H9 (cell line): ENCODE results near the gene ITPA. TPM values are rescaled to one million over a fixed set of nuclear protein-coding genes. Genes with fewer than 3 reads are reported as not detected.

Source experiments
- DNase-seq: peaks from one replicate; pipeline ENCODE4 v3.0.0-alpha.2; 2017
- H2AFZ ChIP-seq: one replicate; pipeline ENCODE4 v1.6.1; 2013; ENCODE audit warnings: mild to moderate bottlenecking, low read length, control low read depth, moderate library complexity
- H2AK5ac ChIP-seq: 2 replicates; pipeline ENCODE4 v1.6.1; 2013; ENCODE audit warnings: low read length, control low read depth, mixed read lengths; ENCODE audit not compliant: insufficient read length
- H2BK120ac ChIP-seq: one replicate; pipeline ENCODE4 v1.6.1; 2013; ENCODE audit warnings: low read depth, mild to moderate bottlenecking, low read length, control low read depth, inconsistent platforms; ENCODE audit not compliant: poor library complexity, severe bottlenecking
- H2BK12ac ChIP-seq: 2 replicates; pipeline ENCODE4 v1.6.1; 2013; ENCODE audit warnings: low read length, control low read depth, mixed read lengths, low read depth; ENCODE audit not compliant: insufficient read length
- H2BK15ac ChIP-seq: 2 replicates; pipeline ENCODE4 v1.6.1; 2013; ENCODE audit warnings: low read depth, low read length, control low read depth
- H2BK20ac ChIP-seq: one replicate; pipeline ENCODE4 v1.6.1; 2013; ENCODE audit warnings: low read depth, mild to moderate bottlenecking, low read length, control low read depth, inconsistent platforms; ENCODE audit not compliant: poor library complexity, severe bottlenecking
- H2BK5ac ChIP-seq: 2 replicates; pipeline ENCODE4 v1.6.1; 2013; ENCODE audit warnings: low read length, control low read depth, mixed read lengths; ENCODE audit not compliant: insufficient read length
- H3K14ac ChIP-seq: 2 replicates; pipeline ENCODE4 v1.6.1; 2013; ENCODE audit warnings: low read length, control low read depth; ENCODE audit not compliant: insufficient read depth
- H3K18ac ChIP-seq: 2 replicates; pipeline ENCODE4 v1.6.1; 2013; ENCODE audit warnings: low read depth, mild to moderate bottlenecking, mixed read lengths, low read length, control low read depth; ENCODE audit not compliant: insufficient read length
- H3K23ac ChIP-seq: 2 replicates; pipeline ENCODE4 v1.6.1; 2013; ENCODE audit warnings: low read length, control low read depth, mixed read lengths, low read depth; ENCODE audit not compliant: insufficient read length
- H3K23me2 ChIP-seq: 2 replicates; pipeline ENCODE4 v1.6.1; 2013; ENCODE audit warnings: low read depth, mild to moderate bottlenecking, mixed read lengths, low read length, control low read depth; ENCODE audit not compliant: insufficient read length, poor library complexity, severe bottlenecking
- H3K27ac ChIP-seq: 2 replicates; pipeline ENCODE4 v1.5.1; 2013; ENCODE audit warnings: low read length, control low read depth, mixed read lengths, low read depth; ENCODE audit not compliant: insufficient read length
- H3K27me3 ChIP-seq: 2 replicates; pipeline ENCODE4 v1.6.1; 2013; ENCODE audit warnings: low read length, control low read depth, inconsistent platforms; ENCODE audit not compliant: insufficient read depth
- H3K4ac ChIP-seq: 2 replicates; pipeline ENCODE4 v1.6.1; 2013; ENCODE audit warnings: low read depth, mild to moderate bottlenecking, control low read depth, inconsistent platforms, low read length, moderate library complexity
- H3K4me1 ChIP-seq: 2 replicates; pipeline ENCODE4 v1.6.1; 2013; ENCODE audit warnings: low read length, control low read depth, inconsistent platforms; ENCODE audit not compliant: insufficient read depth
- H3K4me2 ChIP-seq: 2 replicates; pipeline ENCODE4 v1.6.1; 2013; ENCODE audit warnings: low read length, control low read depth, mixed read lengths; ENCODE audit not compliant: insufficient read length, insufficient read depth
- H3K56ac ChIP-seq: 2 replicates; pipeline ENCODE4 v1.6.1; 2013; ENCODE audit warnings: low read depth, mild to moderate bottlenecking, mixed read lengths, low read length, control low read depth; ENCODE audit not compliant: insufficient read length
- H3K79me1 ChIP-seq: 2 replicates; pipeline ENCODE4 v1.6.1; 2013; ENCODE audit warnings: low read depth, mild to moderate bottlenecking, moderate library complexity, low read length, control low read depth, inconsistent platforms; ENCODE audit not compliant: insufficient read depth, poor library complexity, severe bottlenecking
- H3K79me2 ChIP-seq: 2 replicates; pipeline ENCODE4 v1.6.1; 2013; ENCODE audit warnings: low read length, control low read depth, inconsistent platforms; ENCODE audit not compliant: insufficient read depth
- H3K9ac ChIP-seq: 2 replicates; pipeline ENCODE4 v1.6.1; 2013; ENCODE audit warnings: low read length, control low read depth, mixed read lengths; ENCODE audit not compliant: insufficient read length; ENCODE audit errors: extremely low read depth
- H3K9me3 ChIP-seq: one replicate; pipeline ENCODE4 v1.6.1; 2013; ENCODE audit warnings: low read depth, low read length, inconsistent platforms; ENCODE audit not compliant: control insufficient read depth
- H3T11ph ChIP-seq: one replicate; pipeline ENCODE4 v1.6.1; 2013; ENCODE audit warnings: mild to moderate bottlenecking, low read length, control low read depth, inconsistent platforms
- H4K20me1 ChIP-seq: one replicate; pipeline ENCODE4 v1.6.1; 2013; ENCODE audit not compliant: control insufficient read depth, insufficient read length, insufficient read depth
- H4K5ac ChIP-seq: 2 replicates; pipeline ENCODE4 v1.6.1; 2013; ENCODE audit warnings: low read depth, mild to moderate bottlenecking, mixed read lengths, low read length, control low read depth; ENCODE audit not compliant: insufficient read length
- H4K8ac ChIP-seq: replicated peaks from 2 replicates; pipeline ENCODE4 v1.6.1; 2013; ENCODE audit warnings: low read length, control low read depth, mixed read lengths, low read depth; ENCODE audit not compliant: insufficient read length
- H4K91ac ChIP-seq: 2 replicates; pipeline ENCODE4 v1.6.1; 2013; ENCODE audit warnings: low read depth, mild to moderate bottlenecking, moderate library complexity, mixed read lengths, low read length, control low read depth; ENCODE audit not compliant: insufficient read length
- H3K27ac Mint-ChIP-seq, 3 experiments: 2 replicates in 2 of 3; 3 replicates in 1 of 3; pipeline ENCODE4 v1.8.0; 2020 to 2021; ENCODE audit warnings: mixed read lengths in 3 of 3, mild to moderate bottlenecking in 1 of 3, moderate library complexity in 1 of 3
- H3K27me3 Mint-ChIP-seq: 2 replicates; pipeline ENCODE4 v1.8.0; 2021; ENCODE audit warnings: low read depth, mild to moderate bottlenecking, moderate library complexity, mixed read lengths
- H3K36me3 Mint-ChIP-seq, 3 experiments: 2 replicates in 2 of 3; 3 replicates in 1 of 3; pipeline ENCODE4 v1.8.0; 2020 to 2021; ENCODE audit warnings: low read depth in 3 of 3, mixed read lengths in 3 of 3; ENCODE audit not compliant: insufficient read depth in 1 of 3
- H3K4me1 Mint-ChIP-seq, 2 experiments: 2 replicates each; pipeline ENCODE4 v1.8.0; 2020; ENCODE audit warnings: mixed read lengths in 2 of 2
- H3K4me3 Mint-ChIP-seq, 2 experiments: 2 replicates in 1 of 2; 3 replicates in 1 of 2; pipeline ENCODE4 v1.8.0; 2020 to 2021; ENCODE audit warnings: mild to moderate bottlenecking in 2 of 2, mixed read lengths in 2 of 2, moderate library complexity in 1 of 2
- H3K9me3 Mint-ChIP-seq, 2 experiments: 2 replicates in 1 of 2; 3 replicates in 1 of 2; pipeline ENCODE4 v1.8.0; 2020; ENCODE audit warnings: mild to moderate bottlenecking in 2 of 2, mixed read lengths in 2 of 2, moderate library complexity in 1 of 2
- CTCF ChIP-seq: fragments of 200-600 bp; sonication (generic); conservative IDR thresholded peaks from 3 replicates; pipeline ENCODE4 v1.8.0; 2021; ENCODE audit warnings: antibody characterized with exemption, mild to moderate bottlenecking
- WGBS: extraction: QIAGEN DNeasy Blood & Tissue Kit; methylation state at CpG from one replicate; pipeline ENCODE4 v1.1.7; 2013; ENCODE audit warnings: missing lambda C conversion rate, low lambda C conversion rate, mixed read lengths; ENCODE audit not compliant: insufficient read length; ENCODE audit errors: extremely low coverage; 5-methylcytosine and 5-hydroxymethylcytosine counted together
- total RNA-seq: library from RNA; stranded (reverse); gene quantifications from 2 replicates; pipeline ENCODE4 v1.2.1, GENCODE V29; 2021

ITPA gene
- total RNA-seq, 1 experiment from 2014 or later, result 74.5 TPM

GRCh38 chr20:3227506-3227905 lies 18.2 kb downstream of the ITPA start:
- WGBS, result no CpG with 5 or more reads among the region's 7 CpGs
- H3K4ac ChIP-seq, result no peak overlapping the region

More at GRCh38 chr20:3227506-3227905, 18.2 kb downstream of the ITPA start:
- no peaks in the 10 kb centered on the region for H3K4me1 ChIP-seq
- H3K4me2 ChIP-seq, result no peak overlapping the region
- no peaks in the 10 kb centered on the region for H4K20me1 ChIP-seq
- no peak overlapping the region for H4K5ac ChIP-seq
- H3K9me3 ChIP-seq, result no peaks in the 10 kb centered on the region
- Mint-ChIP-seq H3K36me3 (peaks cover 4 to 42% (median 8%) of the 10 kb centered on the region in 3 experiments; a peak in 4 of 7 replicates), H3K9me3 (no peaks in the 10 kb centered on the region), H3K4me1 (no peaks in the 10 kb centered on the region), H3K27me3 (no peaks in the 10 kb centered on the region), H3K4me3 (no peak overlapping the region), H3K27ac (no peak overlapping the region)
- H2BK20ac ChIP-seq, result no peak overlapping the region
- H3K9ac ChIP-seq, result no peak overlapping the region
- H3K14ac ChIP-seq, result no peak overlapping the region; the same call in 1 of the 2 replicates
- H2BK120ac ChIP-seq, result no peak overlapping the region
- H2BK5ac ChIP-seq, result no peak overlapping the region
- H3K27ac ChIP-seq, result no peak overlapping the region
- no peak overlapping the region for H2BK12ac ChIP-seq
- H2AK5ac ChIP-seq, result no peak overlapping the region
- H2AFZ ChIP-seq, result no peak overlapping the region
- peak; percentile 50 for DNase-seq
- H2BK15ac ChIP-seq, result no peak overlapping the region
- H4K8ac ChIP-seq, result no peak overlapping the region
- H3K18ac ChIP-seq, result no peak overlapping the region
- no peaks in the 10 kb centered on the region for H3K27me3 ChIP-seq
- H3K79me1 ChIP-seq, result no peaks in the 10 kb centered on the region
- no peak for TF ChIP-seq CTCF
- H3K23me2 ChIP-seq, result no peaks in the 10 kb centered on the region
- no peak overlapping the region for H4K91ac ChIP-seq
- H3K23ac ChIP-seq, result no peak overlapping the region
- H3K56ac ChIP-seq, result no peak overlapping the region
- no peaks in the 10 kb centered on the region for H3K79me2 ChIP-seq
- H3T11ph ChIP-seq, result no peak overlapping the region
